ENCODE data around the gene RBFOX1. TPM values are rescaled to one million over a fixed set of nuclear protein-coding genes. Genes with fewer than 3 reads are reported as not detected.

Gene RBFOX1
- total RNA-seq, 1 experiment from 2014 or later: not detected

DNA sequence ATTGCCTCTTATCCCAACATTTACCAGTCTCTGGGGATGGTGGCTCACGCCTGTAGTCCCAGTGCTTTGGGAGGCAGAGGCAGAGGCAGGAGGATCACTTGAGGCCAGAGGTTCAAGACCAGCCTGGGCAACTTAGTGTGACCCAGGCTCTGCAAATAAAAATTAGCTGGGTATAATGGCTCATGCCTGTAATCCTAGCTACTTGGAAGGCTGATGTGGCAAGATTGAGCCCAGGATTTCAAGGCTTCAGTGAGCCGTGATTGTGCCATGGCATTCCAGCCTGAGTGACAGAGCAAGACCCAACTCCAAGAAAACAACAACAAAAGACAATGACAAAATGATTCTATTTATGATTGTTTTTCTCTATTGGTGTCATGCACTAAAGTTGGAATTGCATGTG lies 244.9 kb downstream of the RBFOX1 start:
- no peaks in the 10 kb centered on the region for H3K9me3 ChIP-seq (ENCODE audit: low read length)
- no peaks in the 10 kb centered on the region for H3K4me1 ChIP-seq (ENCODE audit: insufficient read depth, low read length)
- H3K9ac ChIP-seq (ENCODE audit: low read length): no peak overlapping the region
- ChIA-PET POLR2A (ENCODE audit: unreplicated experiment) (no interaction called here), CTCF (no interaction called here)
- TF ChIP-seq EZH2phosphoT487 (IDR thresholded peaks at IDR 0.05; ENCODE audit: borderline replicate concordance, low read length): no peak
- no peak for TF ChIP-seq CTCF (conservative IDR thresholded peaks at IDR 0.05; ENCODE audit: low read depth, low read length)
- no peak for TF ChIP-seq EZH2 (IDR thresholded peaks at IDR 0.05; ENCODE audit: low read length, unreplicated experiment)
- H3K27me3 ChIP-seq (ENCODE audit: low read length): no peaks in the 10 kb centered on the region
- no peaks in the 10 kb centered on the region for H3K36me3 ChIP-seq (ENCODE audit: low read depth, low read length)
- H3K4me3 ChIP-seq (ENCODE audit: low read length): no peak overlapping the region
- no peak overlapping the region for H3K4me2 ChIP-seq (ENCODE audit: low read length)
- no TSS peak for BruUV-seq (replicated peaks)
- intact Hi-C loops (cut with micrococcal nuclease): no loop called here
- H3K9me2 ChIP-seq (replicated peaks; ENCODE audit: low read length): no peaks in the 10 kb centered on the region
- ATAC-seq: no peak
- DNase-seq: no peak
- H3F3A ChIP-seq (ENCODE audit: low read length, unreplicated experiment): no peaks in the 10 kb centered on the region
- no peak overlapping the region for H3K27ac ChIP-seq (ENCODE audit: low read length)
- H4K20me1 ChIP-seq (ENCODE audit: low read length): no peaks in the 10 kb centered on the region
- no peaks in the 10 kb centered on the region for H3K79me2 ChIP-seq (ENCODE audit: low read length)
- no peak overlapping the region for H2AFZ ChIP-seq (ENCODE audit: low read length)

DNA sequence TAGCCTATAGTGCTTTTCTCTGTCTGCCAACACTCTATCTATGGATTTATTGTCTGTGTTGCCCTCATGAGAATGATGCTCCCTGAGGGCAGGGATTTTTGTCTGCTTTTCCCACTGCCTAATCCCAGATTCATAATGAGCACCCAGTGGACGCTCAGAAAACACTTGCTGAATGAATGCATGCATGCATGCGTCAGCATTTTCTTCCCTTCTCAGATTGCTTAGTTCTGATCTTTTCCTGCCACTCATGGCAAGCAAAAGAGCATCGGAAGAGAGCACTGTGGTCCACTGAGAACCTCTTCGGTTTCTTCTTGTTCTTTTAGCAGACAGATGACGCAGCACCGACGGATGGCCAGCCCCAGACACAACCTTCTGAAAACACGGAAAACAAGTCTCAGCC lies 246.8 kb downstream of the RBFOX1 start:
- no peaks in the 10 kb centered on the region for H3F3A ChIP-seq (ENCODE audit: low read length, unreplicated experiment)
- ATAC-seq (no peak), DNase-seq (no peak)
- H3K9me3 ChIP-seq (ENCODE audit: low read length): no peaks in the 10 kb centered on the region
- no peak overlapping the region for H3K4me3 ChIP-seq (ENCODE audit: low read length)
- CTCF ChIA-PET: no interaction called here
- POLR2A ChIA-PET (ENCODE audit: unreplicated experiment): no interaction called here
- BruUV-seq (replicated peaks): no TSS peak
- no peak overlapping the region for H2AFZ ChIP-seq (ENCODE audit: low read length)
- intact Hi-C loops (cut with micrococcal nuclease): no loop called here
- no peak overlapping the region for H3K4me2 ChIP-seq (ENCODE audit: low read length)
- no peak overlapping the region for H3K27ac ChIP-seq (ENCODE audit: low read length)
- no peaks in the 10 kb centered on the region for H3K4me1 ChIP-seq (ENCODE audit: insufficient read depth, low read length)
- TF ChIP-seq CTCF (conservative IDR thresholded peaks at IDR 0.05; ENCODE audit: low read depth, low read length) (no peak), EZH2phosphoT487 (IDR thresholded peaks at IDR 0.05; ENCODE audit: borderline replicate concordance, low read length) (no peak), EZH2 (IDR thresholded peaks at IDR 0.05; ENCODE audit: low read length, unreplicated experiment) (no peak)
- no peaks in the 10 kb centered on the region for H3K79me2 ChIP-seq (ENCODE audit: low read length)
- no peaks in the 10 kb centered on the region for H3K36me3 ChIP-seq (ENCODE audit: low read depth, low read length)
- no peaks in the 10 kb centered on the region for H3K27me3 ChIP-seq (ENCODE audit: low read length)
- H3K9me2 ChIP-seq (replicated peaks; ENCODE audit: low read length): no peaks in the 10 kb centered on the region
- H3K9ac ChIP-seq (ENCODE audit: low read length): no peak overlapping the region
- H4K20me1 ChIP-seq (ENCODE audit: low read length): no peaks in the 10 kb centered on the region

DNA sequence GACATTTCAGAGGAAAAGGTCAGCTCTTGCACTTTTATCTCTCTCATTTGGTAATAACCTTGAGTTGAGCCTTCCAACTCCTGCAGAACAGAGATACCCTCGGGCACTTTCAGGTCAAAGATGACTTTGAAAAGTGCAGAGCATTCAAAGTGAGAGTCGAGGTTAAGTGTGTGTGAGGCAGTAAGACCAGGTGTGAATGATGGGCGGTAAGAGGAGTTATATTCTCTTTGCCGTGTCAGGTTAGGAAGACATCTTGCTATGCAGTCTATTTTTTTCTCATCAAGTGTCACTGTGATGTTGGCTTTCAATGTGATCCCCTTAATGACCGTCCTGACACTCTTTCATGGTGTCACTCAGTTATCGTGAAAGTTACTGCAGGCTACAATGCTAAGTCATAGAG lies 248.5 kb downstream of the RBFOX1 start:
- intact Hi-C loops (cut with micrococcal nuclease): no loop called here
- Histone ChIP-seq H3F3A (ENCODE audit: low read length, unreplicated experiment) (no peaks in the 10 kb centered on the region), H3K79me2 (ENCODE audit: low read length) (no peaks in the 10 kb centered on the region), H3K9me3 (ENCODE audit: low read length) (no peaks in the 10 kb centered on the region), H3K4me2 (ENCODE audit: low read length) (no peak overlapping the region), H3K27me3 (ENCODE audit: low read length) (no peaks in the 10 kb centered on the region), H3K9me2 (replicated peaks; ENCODE audit: low read length) (no peaks in the 10 kb centered on the region), H3K27ac (ENCODE audit: low read length) (no peak overlapping the region), H2AFZ (ENCODE audit: low read length) (no peak overlapping the region), H4K20me1 (ENCODE audit: low read length) (no peaks in the 10 kb centered on the region), H3K9ac (ENCODE audit: low read length) (no peak overlapping the region), H3K4me1 (ENCODE audit: insufficient read depth, low read length) (no peaks in the 10 kb centered on the region), H3K36me3 (ENCODE audit: low read depth, low read length) (no peaks in the 10 kb centered on the region), H3K4me3 (ENCODE audit: low read length) (no peak overlapping the region)
- ChIA-PET POLR2A (ENCODE audit: unreplicated experiment) (no interaction called here), CTCF (no interaction called here)
- no peak for ATAC-seq
- TF ChIP-seq EZH2 (IDR thresholded peaks at IDR 0.05; ENCODE audit: low read length, unreplicated experiment): no peak
- no peak for TF ChIP-seq CTCF (conservative IDR thresholded peaks at IDR 0.05; ENCODE audit: low read depth, low read length)
- TF ChIP-seq EZH2phosphoT487 (IDR thresholded peaks at IDR 0.05; ENCODE audit: borderline replicate concordance, low read length): no peak
- BruUV-seq (replicated peaks): no TSS peak
- DNase-seq: no peak

All from PC-3 (cell line).